HepG2 (cell line): ENCODE data around the gene SLA2. TPM values are rescaled to one million over a fixed set of nuclear protein-coding genes. Genes with fewer than 3 reads are reported as not detected.
A peak's percentile ranks its signal among the peaks of the same experiment; 100 is the strongest.

Experiments used
- ELF3 ChIP-seq: IDR thresholded peaks from 2 replicates; pipeline ENCODE4 v1.6.1; 2016; ENCODE audit warnings: missing genetic modification reagents, missing compliant biosample characterization
- EZH2 ChIP-seq: conservative IDR thresholded peaks from 2 replicates; pipeline ENCODE4 v1.6.1; 2012; ENCODE audit warnings: mild to moderate bottlenecking, low read depth, low read length, moderate library complexity
- FOSL2 ChIP-seq: sonication (generic); formaldehyde crosslinking; IDR thresholded peaks from 2 replicates; pipeline ENCODE4 v1.4.0; 2020; ENCODE audit warnings: missing genetic modification reagents
- FOXA3 ChIP-seq: IDR thresholded peaks from 2 replicates; pipeline ENCODE4 v1.6.1; 2016; ENCODE audit warnings: missing genetic modification reagents, missing compliant biosample characterization
- HOXA9 ChIP-seq: sonication (generic); formaldehyde crosslinking; IDR thresholded peaks from 2 replicates; pipeline ENCODE4 v1.8.1; 2022; ENCODE audit warnings: missing genetic modification reagents, mild to moderate bottlenecking, moderate library complexity, borderline replicate concordance
- IRX3 ChIP-seq: sonication (generic); formaldehyde crosslinking; IDR thresholded peaks from 2 replicates; pipeline ENCODE4 v1.8.1; 2023; ENCODE audit warnings: mild to moderate bottlenecking, low read depth, missing genetic modification reagents, borderline replicate concordance
- MXD4 ChIP-seq: IDR thresholded peaks from 2 replicates; pipeline ENCODE4 v1.6.1; 2016; ENCODE audit warnings: mild to moderate bottlenecking, missing biosample characterization, missing genetic modification reagents
- MXI1 ChIP-seq: IDR thresholded peaks from 3 replicates; pipeline ENCODE4 v1.6.1; 2012; ENCODE audit warnings: low read depth, low read length, inconsistent platforms, borderline replicate concordance
- RORA ChIP-seq: sonication (generic); formaldehyde crosslinking; IDR thresholded peaks from 2 replicates; pipeline ENCODE4 v1.5.0; 2020; ENCODE audit warnings: mild to moderate bottlenecking, missing genetic modification reagents, moderate library complexity
- SMARCE1 ChIP-seq: fragments of 450-650 bp; IDR thresholded peaks from 2 replicates; pipeline ENCODE4 v1.6.1; 2017; ENCODE audit warnings: borderline replicate concordance
- ZBTB21 ChIP-seq: sonication (generic); formaldehyde crosslinking; IDR thresholded peaks from 2 replicates; pipeline ENCODE4 v1.4.0; 2020; ENCODE audit warnings: missing genetic modification reagents
- ZBTB3 ChIP-seq: sonication (generic); formaldehyde crosslinking; IDR thresholded peaks from 2 replicates; pipeline ENCODE4 v1.4.0; 2020; ENCODE audit warnings: low read depth, mild to moderate bottlenecking, moderate library complexity, missing genetic modification reagents, borderline replicate concordance
- ZNF180 ChIP-seq: sonication (generic); formaldehyde crosslinking; IDR thresholded peaks from 2 replicates; pipeline ENCODE4 v1.4.0; 2020; ENCODE audit warnings: low read depth, missing genetic modification reagents, borderline replicate concordance
- ZNF644 ChIP-seq: IDR thresholded peaks from 2 replicates; pipeline ENCODE4 v1.6.1; 2016; ENCODE audit warnings: low read depth
- ZNF766 ChIP-seq: sonication (generic); formaldehyde crosslinking; IDR thresholded peaks from 2 replicates; pipeline ENCODE4 v1.5.0; 2020; ENCODE audit warnings: missing genetic modification reagents, borderline replicate concordance
- ZSCAN12 ChIP-seq: sonication (generic); formaldehyde crosslinking; IDR thresholded peaks from 2 replicates; pipeline ENCODE4 v1.9.0; 2021; ENCODE audit warnings: mild to moderate bottlenecking, missing genetic modification reagents
- ZZZ3 ChIP-seq: sonication (generic); formaldehyde crosslinking; IDR thresholded peaks from 2 replicates; pipeline ENCODE4 v1.4.0; 2020; ENCODE audit warnings: missing genetic modification reagents, mild to moderate bottlenecking, borderline replicate concordance
- polyA plus RNA-seq, 8 experiments: library from polyadenylated mRNA; depleted of rRNA in 3 of 8; stranded (reverse) in 7 of 8; unstranded in 1 of 8; fragments of >200 nt; fragmentation: Illumina TruSeq in 4 of 8; extraction: Trizol in 4 of 8; gene quantifications; 2 replicates each; pipeline versions ENCODE4 v1.2.1 to v1.2.3, GENCODE V29; 2011 to 2016; ENCODE audit warnings: low read depth in 4 of 8, missing spikeins in 1 of 8, mixed read lengths in 1 of 8; ENCODE audit not compliant: insufficient read depth in 1 of 8
- total RNA-seq, 5 experiments: library from RNA; depleted of rRNA; stranded (reverse); fragments of >200 nt; fragmentation: Illumina TruSeq; extraction: Trizol; gene quantifications; 2 replicates each; pipeline ENCODE4 v1.2.3, GENCODE V29; 2016; ENCODE audit warnings: low read depth in 1 of 5
- TF ChIP-seq, protein P1 (sequence below): sonication (generic); formaldehyde crosslinking; IDR thresholded peaks from 2 replicates; pipeline ENCODE4 v1.8.0; 2022; ENCODE audit warnings: low read depth, missing genetic modification reagents
- TF ChIP-seq, protein P2 (sequence below): IDR thresholded peaks from 2 replicates; pipeline ENCODE4 v1.6.1; 2016; ENCODE audit warnings: control low read depth
- TF ChIP-seq, protein P3 (sequence below): sonication (generic); formaldehyde crosslinking; IDR thresholded peaks from 2 replicates; pipeline ENCODE4 v1.8.0; 2023; ENCODE audit warnings: mild to moderate bottlenecking, missing genetic modification reagents
- TF ChIP-seq, protein P4 (sequence below), 2 experiments: IDR thresholded peaks; 2 replicates each; pipeline ENCODE4 v1.6.1; 2011 to 2012; ENCODE audit warnings: low read length in 2 of 2, borderline replicate concordance in 1 of 2, low read depth in 1 of 2, mild to moderate bottlenecking in 1 of 2, moderate library complexity in 1 of 2
- TF ChIP-seq, protein P5 (sequence below): IDR thresholded peaks from 2 replicates; pipeline ENCODE4 v1.6.1; 2016; ENCODE audit warnings: low read depth, borderline replicate concordance

Gene SLA2
- total and polyA plus RNA-seq, 2 of the 13 experiments (the other 11 are each of a cell fraction or from before 2014, with no cell fraction given): 1.6 to 3.6 TPM

DNA sequence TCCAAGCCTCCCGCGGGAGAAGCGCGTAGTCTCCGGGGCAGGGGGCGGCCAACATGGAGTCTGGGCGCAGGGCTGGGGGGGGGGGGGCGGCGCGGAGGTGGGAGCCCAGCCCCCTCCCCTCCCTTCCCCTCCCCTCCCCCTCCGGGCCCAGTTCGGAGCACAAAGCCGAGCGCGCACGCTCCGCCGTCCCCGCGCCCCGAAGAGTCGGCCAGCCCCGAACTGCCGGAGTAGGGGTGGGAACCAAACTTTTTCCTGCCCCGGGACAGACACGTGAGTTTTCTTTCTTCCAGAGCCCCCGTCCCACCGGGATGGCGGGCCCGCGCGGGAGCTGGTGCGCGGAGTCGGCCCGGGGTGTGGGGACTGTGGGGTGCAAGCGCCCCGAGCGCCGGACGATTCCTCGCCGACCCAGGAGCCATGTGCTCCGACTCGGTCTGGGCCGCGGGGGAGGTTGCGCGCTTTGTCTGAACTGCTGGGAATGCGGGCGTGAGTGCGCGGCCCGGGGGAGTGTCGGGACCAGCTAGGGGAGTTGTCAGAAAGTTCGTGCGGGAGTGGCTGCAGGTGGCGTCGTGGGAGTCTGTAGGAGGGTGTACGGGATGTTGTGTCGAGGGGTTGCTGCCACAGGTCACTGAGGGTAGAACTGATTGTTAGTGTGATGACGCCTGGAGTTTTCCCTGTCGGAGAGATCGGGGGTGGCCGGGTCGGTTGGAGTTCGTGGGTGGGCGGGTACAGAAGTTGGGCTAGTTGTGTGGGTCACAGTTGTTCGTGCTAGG lies 71.4 kb downstream of the SLA2 start (continued):
- TF ChIP-seq IRX3 (CRISPR knock-in tag) (no peak), SMARCE1 (no peak), FOSL2 (CRISPR knock-in tag) (peak; percentile 42; the same call in 1 of the 2 replicates), ZBTB3 (CRISPR knock-in tag) (no peak), ZNF180 (CRISPR knock-in tag) (no peak), ZZZ3 (CRISPR knock-in tag) (no peak), ELF3 (peak; percentile 62; the same call in 1 of the 2 replicates), EZH2 (no peak), ZNF766 (CRISPR knock-in tag) (0 out of 2 replicates have a peak, but pooled peaks have one; percentile 23), ZSCAN12 (peak; percentile 26; the same call in 1 of the 2 replicates), RORA (no peak), MXD4 (CRISPR knock-in tag) (peak; percentile 88; the same call in 1 of the 2 replicates), HOXA9 (CRISPR knock-in tag) (peak; percentile 92), MXI1 (peak; percentile 80; the same call in 2 of the 3 replicates), FOXA3 (CRISPR knock-in tag) (peak; percentile 41; the same call in 1 of the 2 replicates), ZBTB21 (no peak), ZNF644 (CRISPR knock-in tag) (no peak)
- TF ChIP-seq, protein P1, sequence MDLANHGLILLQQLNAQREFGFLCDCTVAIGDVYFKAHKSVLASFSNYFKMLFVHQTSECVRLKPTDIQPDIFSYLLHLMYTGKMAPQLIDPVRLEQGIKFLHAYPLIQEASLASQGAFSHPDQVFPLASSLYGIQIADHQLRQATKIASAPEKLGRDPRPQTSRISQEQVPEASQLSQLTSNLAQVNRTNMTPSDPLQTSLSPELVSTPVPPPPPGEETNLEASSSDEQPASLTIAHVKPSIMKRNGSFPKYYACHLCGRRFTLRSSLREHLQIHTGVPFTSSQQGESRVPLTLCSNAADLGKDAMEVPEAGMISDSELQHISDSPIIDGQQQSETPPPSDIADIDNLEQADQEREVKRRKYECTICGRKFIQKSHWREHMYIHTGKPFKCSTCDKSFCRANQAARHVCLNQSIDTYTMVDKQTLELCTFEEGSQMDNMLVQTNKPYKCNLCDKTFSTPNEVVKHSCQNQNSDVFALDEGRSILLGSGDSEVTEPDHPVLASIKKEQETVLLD (CRISPR knock-in tag): peak; percentile 65
- TF ChIP-seq, protein P2, sequence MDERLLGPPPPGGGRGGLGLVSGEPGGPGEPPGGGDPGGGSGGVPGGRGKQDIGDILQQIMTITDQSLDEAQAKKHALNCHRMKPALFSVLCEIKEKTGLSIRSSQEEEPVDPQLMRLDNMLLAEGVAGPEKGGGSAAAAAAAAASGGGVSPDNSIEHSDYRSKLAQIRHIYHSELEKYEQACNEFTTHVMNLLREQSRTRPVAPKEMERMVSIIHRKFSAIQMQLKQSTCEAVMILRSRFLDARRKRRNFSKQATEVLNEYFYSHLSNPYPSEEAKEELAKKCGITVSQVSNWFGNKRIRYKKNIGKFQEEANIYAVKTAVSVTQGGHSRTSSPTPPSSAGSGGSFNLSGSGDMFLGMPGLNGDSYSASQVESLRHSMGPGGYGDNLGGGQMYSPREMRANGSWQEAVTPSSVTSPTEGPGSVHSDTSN (CRISPR knock-in tag): no peak
- TF ChIP-seq, protein P3, sequence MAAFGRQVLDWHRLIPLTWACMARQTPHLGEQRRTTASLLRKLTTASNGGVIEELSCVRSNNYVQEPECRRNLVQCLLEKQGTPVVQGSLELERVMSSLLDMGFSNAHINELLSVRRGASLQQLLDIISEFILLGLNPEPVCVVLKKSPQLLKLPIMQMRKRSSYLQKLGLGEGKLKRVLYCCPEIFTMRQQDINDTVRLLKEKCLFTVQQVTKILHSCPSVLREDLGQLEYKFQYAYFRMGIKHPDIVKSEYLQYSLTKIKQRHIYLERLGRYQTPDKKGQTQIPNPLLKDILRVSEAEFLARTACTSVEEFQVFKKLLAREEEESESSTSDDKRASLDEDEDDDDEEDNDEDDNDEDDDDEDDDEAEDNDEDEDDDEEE: peak; percentile 82; the same call in 1 of the 2 replicates
- TF ChIP-seq, protein P4, sequence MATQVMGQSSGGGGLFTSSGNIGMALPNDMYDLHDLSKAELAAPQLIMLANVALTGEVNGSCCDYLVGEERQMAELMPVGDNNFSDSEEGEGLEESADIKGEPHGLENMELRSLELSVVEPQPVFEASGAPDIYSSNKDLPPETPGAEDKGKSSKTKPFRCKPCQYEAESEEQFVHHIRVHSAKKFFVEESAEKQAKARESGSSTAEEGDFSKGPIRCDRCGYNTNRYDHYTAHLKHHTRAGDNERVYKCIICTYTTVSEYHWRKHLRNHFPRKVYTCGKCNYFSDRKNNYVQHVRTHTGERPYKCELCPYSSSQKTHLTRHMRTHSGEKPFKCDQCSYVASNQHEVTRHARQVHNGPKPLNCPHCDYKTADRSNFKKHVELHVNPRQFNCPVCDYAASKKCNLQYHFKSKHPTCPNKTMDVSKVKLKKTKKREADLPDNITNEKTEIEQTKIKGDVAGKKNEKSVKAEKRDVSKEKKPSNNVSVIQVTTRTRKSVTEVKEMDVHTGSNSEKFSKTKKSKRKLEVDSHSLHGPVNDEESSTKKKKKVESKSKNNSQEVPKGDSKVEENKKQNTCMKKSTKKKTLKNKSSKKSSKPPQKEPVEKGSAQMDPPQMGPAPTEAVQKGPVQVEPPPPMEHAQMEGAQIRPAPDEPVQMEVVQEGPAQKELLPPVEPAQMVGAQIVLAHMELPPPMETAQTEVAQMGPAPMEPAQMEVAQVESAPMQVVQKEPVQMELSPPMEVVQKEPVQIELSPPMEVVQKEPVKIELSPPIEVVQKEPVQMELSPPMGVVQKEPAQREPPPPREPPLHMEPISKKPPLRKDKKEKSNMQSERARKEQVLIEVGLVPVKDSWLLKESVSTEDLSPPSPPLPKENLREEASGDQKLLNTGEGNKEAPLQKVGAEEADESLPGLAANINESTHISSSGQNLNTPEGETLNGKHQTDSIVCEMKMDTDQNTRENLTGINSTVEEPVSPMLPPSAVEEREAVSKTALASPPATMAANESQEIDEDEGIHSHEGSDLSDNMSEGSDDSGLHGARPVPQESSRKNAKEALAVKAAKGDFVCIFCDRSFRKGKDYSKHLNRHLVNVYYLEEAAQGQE (IDR thresholded peaks at IDR 0.05; ENCODE audit: borderline replicate concordance in 1 of 2, low read depth in 1 of 2, low read length in 2 of 2): no peak
- TF ChIP-seq, protein P5, sequence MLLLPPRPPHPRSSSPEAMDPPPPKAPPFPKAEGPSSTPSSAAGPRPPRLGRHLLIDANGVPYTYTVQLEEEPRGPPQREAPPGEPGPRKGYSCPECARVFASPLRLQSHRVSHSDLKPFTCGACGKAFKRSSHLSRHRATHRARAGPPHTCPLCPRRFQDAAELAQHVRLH (CRISPR knock-in tag): no peak; the same call in 1 of the 2 replicates
